AG08396 (cell line): ENCODE measurements around the gene OR2B2.

ENCODE experiments used
- DNase-seq: peaks from one replicate; pipeline ENCODE4 v3.0.0; 2012; ENCODE audit warnings: low spot score, mixed read lengths

Gene OR2B2

DNA sequence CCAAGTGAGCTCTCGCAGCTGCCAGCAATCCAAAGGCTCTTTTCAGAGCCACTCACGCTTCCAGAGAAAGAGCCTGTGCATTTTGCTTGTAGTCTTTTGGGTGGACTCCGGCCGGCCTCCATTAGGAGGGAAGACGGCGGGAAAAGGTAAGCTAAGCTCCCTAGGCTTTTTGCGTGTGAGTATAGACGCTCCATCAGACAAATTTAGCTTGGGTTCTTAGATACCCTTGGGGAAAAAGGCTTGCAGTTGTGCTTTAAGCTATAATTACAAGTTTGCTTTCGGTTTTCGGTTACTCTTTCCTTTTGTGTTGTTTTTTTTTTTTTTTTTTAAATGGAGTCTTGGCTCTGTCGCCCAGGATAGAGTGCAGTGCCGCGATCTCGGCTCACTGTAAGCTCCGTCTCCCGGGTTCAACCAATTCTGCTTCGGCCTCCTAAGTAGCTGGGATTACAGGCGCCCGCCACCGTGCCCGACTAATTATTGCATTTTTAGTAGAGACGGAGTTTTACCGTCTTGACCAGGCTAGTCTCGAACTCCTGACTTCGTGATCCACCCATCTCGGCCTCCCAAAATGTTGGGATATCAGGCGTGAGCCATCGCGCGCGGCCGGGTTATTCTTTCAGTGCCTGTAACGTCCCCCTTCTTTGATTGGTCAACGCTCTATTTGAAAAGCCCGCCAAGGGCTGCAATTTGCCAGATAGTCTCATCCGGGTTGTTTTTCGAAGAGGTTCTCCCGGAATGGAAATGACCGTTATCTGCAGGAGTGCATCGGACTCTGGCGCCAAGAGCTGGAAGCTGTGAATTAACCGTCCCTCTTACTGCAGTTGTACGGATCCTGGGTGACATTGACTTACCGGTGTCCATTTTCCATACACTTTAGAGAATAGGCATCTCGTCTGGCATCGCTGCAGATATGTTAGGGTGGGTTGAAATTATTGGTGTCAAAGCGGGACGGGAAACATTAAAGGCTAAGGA lies 18.1 kb downstream of the OR2B2 start:
- peak; percentile 85 for DNase-seq

- peak; percentile 87 for DNase-seq
Measured at GRCh38 chr6:27893059-27893835, 18.9 kb downstream of the OR2B2 start.

GRCh38 chr6:27892649-27893058 lies 19.5 kb downstream of the OR2B2 start:
- no peak for DNase-seq

DNA sequence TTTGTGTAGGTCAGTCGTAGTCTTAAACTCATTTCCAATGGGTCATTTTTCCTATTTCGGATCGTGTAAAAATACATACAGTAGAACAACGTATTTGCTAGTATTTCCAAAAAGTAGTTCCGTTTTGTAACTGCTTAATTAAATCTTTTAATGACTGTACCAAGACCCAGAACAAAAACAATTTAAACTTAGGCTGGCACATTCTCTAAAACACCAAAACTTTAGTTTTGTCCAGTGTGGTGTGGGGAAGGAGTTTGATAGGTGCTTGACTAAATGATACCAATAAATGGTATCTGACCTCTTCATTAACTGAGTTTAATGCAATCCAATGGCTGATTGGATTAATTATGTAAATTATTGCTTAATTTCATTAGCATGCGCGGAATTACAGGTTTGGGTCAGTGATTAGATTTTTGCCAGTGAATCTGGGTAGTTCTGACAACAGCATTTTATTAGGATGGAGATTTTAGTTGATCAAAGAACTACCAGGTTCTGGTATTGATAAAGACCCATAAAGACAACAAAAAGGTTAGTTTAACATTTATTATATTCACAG lies 20.8 kb downstream of the OR2B2 start:
- no peak for DNase-seq

- DNase-seq, result peak; percentile 71
Measured at GRCh38 chr6:27890445-27891319, 21.5 kb downstream of the OR2B2 start.

DNA sequence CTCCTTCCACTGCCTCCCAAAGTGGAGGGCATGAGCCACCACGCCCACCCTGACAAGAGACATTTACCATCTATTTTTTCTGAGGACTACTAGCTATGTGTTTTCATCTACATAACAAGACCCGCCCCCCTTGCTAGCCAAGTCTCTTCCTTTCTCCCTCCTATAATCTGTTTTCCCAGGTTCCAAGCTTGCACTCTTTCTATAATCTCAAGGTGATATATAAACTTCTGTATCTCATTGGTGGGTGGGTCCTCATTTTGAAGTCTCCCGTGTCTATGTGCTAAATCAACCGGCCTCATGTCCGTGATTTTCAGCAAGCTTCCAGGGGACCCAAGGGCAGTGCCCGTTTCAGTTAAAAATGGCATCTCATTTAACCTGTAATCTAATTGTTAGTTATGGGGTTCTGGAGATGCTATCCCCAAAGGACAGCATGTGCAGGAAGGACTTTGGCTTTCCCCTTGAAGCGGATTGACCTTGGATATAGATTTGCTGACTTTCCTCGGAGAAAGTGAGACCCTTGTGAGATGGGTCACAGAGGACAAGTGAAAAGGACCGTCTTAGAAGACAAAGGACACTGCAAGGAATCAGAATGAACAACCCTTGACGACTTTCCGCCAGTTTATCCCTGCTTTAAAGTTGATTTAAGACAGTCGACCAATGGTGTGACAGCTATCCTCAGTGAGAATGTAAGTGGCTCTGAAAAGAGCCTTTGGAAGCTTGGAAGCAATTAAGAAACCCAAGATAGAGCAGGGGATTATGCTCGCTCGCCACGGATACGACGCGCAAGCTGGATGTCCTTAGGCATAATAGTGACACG lies 22.4 kb downstream of the OR2B2 start:
- no peak for DNase-seq

DNA sequence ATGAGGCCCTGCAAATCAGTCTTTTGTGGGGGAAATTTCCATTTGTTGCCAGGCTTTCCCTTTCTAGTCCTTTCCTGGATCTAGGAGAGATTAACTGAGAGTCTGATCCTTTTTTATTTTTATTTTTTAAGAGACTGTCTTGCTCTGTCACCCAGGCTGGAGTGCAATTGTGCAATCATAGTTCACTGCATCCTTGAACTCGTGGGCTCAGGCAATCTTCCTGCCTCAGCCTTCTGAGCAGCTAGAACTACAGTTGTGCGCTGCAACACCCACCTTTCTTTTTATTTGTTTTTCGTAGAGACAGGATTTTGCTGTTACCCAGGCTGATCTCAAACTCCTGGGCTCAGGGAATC lies 22.9 kb downstream of the OR2B2 start:
- no peak for DNase-seq

- DNase-seq, result no peak
Measured at GRCh38 chr6:27888566-27888965, 23.6 kb downstream of the OR2B2 start.

DNA sequence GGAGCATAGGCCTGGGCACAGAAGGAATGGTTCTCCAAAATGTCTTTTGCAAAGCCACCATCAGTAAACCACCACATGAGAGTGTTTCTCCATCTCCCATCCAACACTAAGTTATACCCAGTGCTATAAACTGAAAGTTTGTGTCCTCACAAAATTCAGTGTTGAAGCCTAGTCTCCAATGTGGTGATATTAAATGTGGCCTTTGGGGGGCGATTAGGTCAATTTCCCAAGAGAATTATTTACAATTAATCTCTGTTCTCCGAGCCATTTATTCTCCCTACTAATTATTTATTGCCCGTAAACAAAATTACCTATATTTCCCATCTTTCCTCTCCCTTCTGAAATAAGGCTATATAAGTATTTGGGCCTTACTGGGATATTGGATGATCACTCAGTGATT lies 26.1 kb downstream of the OR2B2 start:
- DNase-seq, result no peak

- DNase-seq, result no peak
Measured at GRCh38 chr6:27883136-27883535, 29.1 kb downstream of the OR2B2 start.

DNA sequence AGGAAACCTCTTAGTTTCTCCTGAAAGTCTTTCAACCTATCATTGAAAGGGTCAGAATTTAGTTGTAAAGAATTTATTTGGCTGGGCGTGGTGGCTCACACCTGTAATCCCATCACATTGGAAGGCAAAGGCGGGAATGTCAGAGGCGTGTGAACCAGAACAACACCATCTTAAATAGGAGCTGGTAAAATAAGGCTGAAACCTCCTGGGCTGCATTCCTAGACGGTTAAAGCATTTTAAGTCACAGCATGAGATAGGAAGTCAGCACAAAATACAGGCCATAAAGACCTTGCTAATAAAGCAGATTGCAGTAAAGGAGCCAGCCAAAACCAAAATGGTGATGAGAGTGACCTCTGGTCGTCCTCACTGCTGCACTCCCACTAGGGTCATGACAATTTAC lies 29.6 kb downstream of the OR2B2 start:
- DNase-seq, result no peak

GRCh38 chr6:27879837-27880236 lies 32.4 kb downstream of the OR2B2 start:
- no peak for DNase-seq

GRCh38 chr6:27874016-27874415 lies 38.2 kb downstream of the OR2B2 start:
- no peak for DNase-seq

GRCh38 chr6:27873021-27873940 lies 38.9 kb downstream of the OR2B2 start:
- peak; percentile 39 for DNase-seq

DNA sequence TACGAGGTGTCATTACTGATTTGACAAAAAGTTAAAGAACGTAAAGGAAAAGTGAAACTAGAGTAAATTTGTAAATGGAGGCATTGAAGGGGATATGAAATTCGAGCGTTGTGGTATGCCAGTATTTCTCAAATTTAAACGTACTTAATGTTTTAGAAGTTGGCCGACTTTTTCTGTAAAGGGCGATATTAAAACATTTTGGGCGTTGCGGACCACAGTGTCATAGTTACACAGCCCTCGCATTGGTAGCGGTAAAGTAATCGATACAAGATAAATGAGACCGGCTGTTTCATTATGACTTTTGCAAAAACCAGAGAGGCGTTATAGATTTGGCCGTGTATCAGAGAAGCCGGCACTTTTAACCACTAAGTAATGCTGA lies 39.6 kb downstream of the OR2B2 start:
- DNase-seq, result peak; percentile 10

GRCh38 chr6:27871924-27872638 lies 40.1 kb downstream of the OR2B2 start:
- peak; percentile 95 for DNase-seq

DNA sequence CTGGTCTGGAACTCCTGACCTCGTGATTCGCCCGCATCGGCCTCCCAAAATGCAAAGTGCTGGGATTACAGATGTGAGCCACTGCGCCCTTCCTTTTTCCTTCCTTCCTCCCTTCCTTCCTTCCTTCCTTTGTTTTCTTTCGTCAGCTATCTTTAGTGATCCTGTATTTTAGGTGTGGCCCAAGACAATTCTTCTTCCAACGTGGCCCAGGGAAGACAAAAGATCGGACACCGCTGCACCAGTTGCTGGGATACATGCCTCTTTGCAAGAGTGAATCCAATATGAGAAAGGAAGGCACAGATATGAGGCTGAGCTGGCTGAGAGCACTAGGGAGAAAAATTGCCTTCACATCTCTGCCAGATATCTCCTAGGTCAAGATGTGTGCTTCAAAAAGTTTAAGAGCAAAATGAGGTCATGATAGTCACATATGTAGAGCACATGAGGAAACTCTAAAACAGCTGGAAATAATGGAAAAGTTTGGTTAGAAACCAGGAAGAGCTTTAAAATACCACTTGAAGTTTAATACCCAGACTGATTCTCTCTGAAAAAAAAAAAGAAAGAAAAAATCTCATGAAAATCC lies 41.8 kb downstream of the OR2B2 start:
- no peak for DNase-seq

DNA sequence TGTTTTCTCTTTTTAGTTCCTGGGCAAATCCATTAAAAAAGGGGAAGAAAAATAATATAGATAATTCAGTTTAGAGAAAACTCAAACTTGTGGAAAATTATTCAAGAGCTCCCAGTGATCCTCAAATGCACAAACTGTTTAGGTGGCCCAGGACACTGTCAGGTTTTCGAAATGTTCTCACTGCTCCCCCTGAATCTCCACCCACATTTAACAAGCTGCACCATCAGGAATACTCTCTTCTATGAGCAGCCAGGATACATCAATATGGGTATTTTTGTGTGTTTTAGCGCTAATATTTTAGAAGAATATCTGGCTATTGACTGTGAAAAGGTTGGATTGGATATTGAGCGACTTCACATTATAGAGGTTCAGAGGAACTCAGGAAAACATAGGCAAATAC lies 43.9 kb downstream of the OR2B2 start:
- no peak for DNase-seq

- DNase-seq, result peak; percentile 8
Measured at GRCh38 chr6:27867945-27868300, 44.3 kb downstream of the OR2B2 start.
